Neuronal stem cell (in vitro differentiated cells): Measurements from ENCODE around the gene GPR17.
A peak's percentile ranks its signal among the peaks of the same experiment; 100 is the strongest.

ENCODE experiments used
- DNase-seq: peaks from one replicate; pipeline ENCODE4 v3.0.0-alpha.2; 2013; ENCODE audit warnings: low spot score
- H2AFZ ChIP-seq: one replicate; pipeline ENCODE4 v1.6.1; 2013; ENCODE audit warnings: mild to moderate bottlenecking, low read length, inconsistent platforms
- H2AK5ac ChIP-seq: 2 replicates; pipeline ENCODE4 v1.6.1; 2013; ENCODE audit warnings: low read depth, mild to moderate bottlenecking, inconsistent platforms, low read length, moderate library complexity, mixed read lengths
- H2BK120ac ChIP-seq: 2 replicates; pipeline ENCODE4 v1.6.1; 2013; ENCODE audit warnings: low read depth, mild to moderate bottlenecking, inconsistent platforms, low read length, moderate library complexity, mixed read lengths
- H2BK12ac ChIP-seq: one replicate; pipeline ENCODE4 v1.6.1; 2013; ENCODE audit warnings: low read length, inconsistent platforms
- H2BK15ac ChIP-seq: 2 replicates; pipeline ENCODE4 v1.6.1; 2013; ENCODE audit warnings: mild to moderate bottlenecking, low read length, inconsistent platforms, mixed read lengths
- H2BK5ac ChIP-seq: one replicate; pipeline ENCODE4 v1.6.1; 2013; ENCODE audit warnings: inconsistent platforms, mild to moderate bottlenecking, low read length, moderate library complexity
- H3K14ac ChIP-seq: one replicate; pipeline ENCODE4 v1.6.1; 2013; ENCODE audit warnings: low read length, inconsistent platforms
- H3K18ac ChIP-seq: 2 replicates; pipeline ENCODE4 v1.6.1; 2013; ENCODE audit warnings: low read length, inconsistent platforms
- H3K23ac ChIP-seq: 2 replicates; pipeline ENCODE4 v1.6.1; 2013; ENCODE audit warnings: low read depth, mild to moderate bottlenecking, mixed read lengths, low read length, inconsistent platforms; ENCODE audit not compliant: poor library complexity
- H3K27ac ChIP-seq: replicated peaks from 3 replicates; pipeline ENCODE4 v1.5.1; 2013; ENCODE audit warnings: low read length, inconsistent platforms
- H3K27me3 ChIP-seq, 3 experiments: 2 replicates each; pipeline ENCODE4 v1.6.1; 2013; ENCODE audit warnings: low read length in 3 of 3, mild to moderate bottlenecking in 2 of 3, inconsistent platforms in 1 of 3, low read depth in 1 of 3, mixed read lengths in 1 of 3, moderate library complexity in 1 of 3; ENCODE audit not compliant: control insufficient read depth in 3 of 3, insufficient read depth in 3 of 3
- H3K36me3 ChIP-seq, 2 donors: replicated peaks in 1 of 2; 2 replicates each; pipeline ENCODE4 v1.6.1; 2013; ENCODE audit warnings: low read length in 2 of 2; ENCODE audit not compliant: control insufficient read depth in 2 of 2, insufficient read depth in 2 of 2
- H3K4ac ChIP-seq: 2 replicates; pipeline ENCODE4 v1.6.1; 2013; ENCODE audit warnings: inconsistent platforms, mild to moderate bottlenecking, low read length, moderate library complexity
- H3K4me1 ChIP-seq, 2 donors: 1 replicate in 1 of 2; 2 replicates in 1 of 2; pipeline ENCODE4 v1.6.1; 2013; ENCODE audit warnings: low read length in 2 of 2, low read depth in 1 of 2; ENCODE audit not compliant: control insufficient read depth in 2 of 2, insufficient read depth in 1 of 2
- H3K4me2 ChIP-seq: one replicate; pipeline ENCODE4 v1.6.1; 2013; ENCODE audit warnings: mild to moderate bottlenecking, low read length, inconsistent platforms; ENCODE audit not compliant: insufficient read depth, poor library complexity, severe bottlenecking
- H3K4me3 ChIP-seq, 2 donors: 2 replicates each; pipeline ENCODE4 v1.5.1; 2013; ENCODE audit warnings: low read length in 2 of 2, mild to moderate bottlenecking in 2 of 2, inconsistent platforms in 1 of 2, moderate library complexity in 1 of 2
- H3K79me1 ChIP-seq: one replicate; pipeline ENCODE4 v1.6.1; 2013; ENCODE audit warnings: low read depth, mild to moderate bottlenecking, inconsistent platforms, low read length, moderate library complexity
- H3K9ac ChIP-seq: one replicate; pipeline ENCODE4 v1.6.1; 2013; ENCODE audit warnings: mild to moderate bottlenecking, low read depth, low read length, inconsistent platforms; ENCODE audit not compliant: poor library complexity
- H3K9me3 ChIP-seq, 2 donors: replicated peaks in 1 of 2; 2 replicates each; pipeline versions ENCODE3 to v1.6.1; 2013; ENCODE audit warnings: low read length in 2 of 2, mild to moderate bottlenecking in 2 of 2, inconsistent platforms in 1 of 2, low read depth in 1 of 2, mixed read lengths in 1 of 2, moderate library complexity in 1 of 2; ENCODE audit not compliant: control insufficient read depth in 2 of 2, insufficient read depth in 1 of 2
- H4K8ac ChIP-seq: one replicate; pipeline ENCODE4 v1.6.1; 2013; ENCODE audit warnings: low read depth, mild to moderate bottlenecking, inconsistent platforms, low read length, moderate library complexity
- H4K91ac ChIP-seq: one replicate; pipeline ENCODE4 v1.6.1; 2013; ENCODE audit warnings: low read length, low read depth, mild to moderate bottlenecking, inconsistent platforms; ENCODE audit not compliant: poor library complexity
- WGBS, 2 donors: extraction: QIAGEN DNeasy Blood & Tissue Kit; methylation state at CpG; one replicate each; pipeline ENCODE4 v1.1.7; 2013; ENCODE audit warnings: missing lambda C conversion rate in 2 of 2, mixed read lengths in 1 of 2; ENCODE audit not compliant: insufficient read length in 2 of 2, insufficient replicate concordance in 1 of 2; ENCODE audit errors: extremely low coverage in 2 of 2; 5-methylcytosine and 5-hydroxymethylcytosine counted together

The GPR17 gene

DNA sequence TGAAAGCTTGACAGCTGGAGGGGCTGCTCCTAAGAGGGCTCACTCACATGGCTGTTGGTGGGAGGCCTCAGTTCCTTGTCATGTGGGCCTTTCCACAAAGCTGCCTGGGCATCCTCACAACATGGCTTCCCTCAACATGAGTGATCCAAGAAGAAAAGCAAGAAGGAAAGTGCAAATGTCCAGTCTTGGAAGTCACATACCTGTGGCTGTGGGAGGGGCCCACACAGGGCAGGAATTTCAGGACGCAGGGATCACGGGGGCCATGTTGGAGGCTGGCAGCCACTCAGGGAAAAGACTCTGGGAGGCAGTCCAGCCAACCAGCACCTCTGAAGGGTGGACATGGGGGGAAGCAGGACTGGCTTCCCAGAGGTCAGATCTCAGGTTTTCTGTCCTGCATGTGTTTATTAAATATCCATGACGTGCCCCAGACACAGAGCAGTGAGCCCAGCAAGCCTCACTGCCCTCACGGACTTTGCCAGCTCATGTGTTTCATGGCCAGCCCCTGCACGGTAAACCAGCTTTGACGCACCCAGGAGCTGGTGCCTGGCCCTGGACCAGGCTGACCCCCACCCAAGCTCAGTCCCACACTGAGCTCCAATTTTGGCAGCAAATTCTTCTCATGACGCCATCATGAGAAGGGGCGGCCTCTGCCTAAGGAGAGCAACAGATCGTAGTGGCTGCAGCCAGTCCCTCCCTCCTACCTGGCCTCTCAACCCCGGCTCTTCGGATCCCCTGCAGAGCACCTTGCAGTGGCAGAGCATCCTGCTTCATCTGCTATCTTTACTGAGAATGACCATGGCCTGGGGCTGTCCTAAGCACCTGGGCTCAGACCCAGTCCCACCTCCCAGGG is 34.7 kb upstream of the GPR17 start:
- H2BK5ac ChIP-seq, result peak overlapping the region; percentile 11
- WGBS, 2 donors, result no CpG with 5 or more reads among the region's 11 CpGs

DNA sequence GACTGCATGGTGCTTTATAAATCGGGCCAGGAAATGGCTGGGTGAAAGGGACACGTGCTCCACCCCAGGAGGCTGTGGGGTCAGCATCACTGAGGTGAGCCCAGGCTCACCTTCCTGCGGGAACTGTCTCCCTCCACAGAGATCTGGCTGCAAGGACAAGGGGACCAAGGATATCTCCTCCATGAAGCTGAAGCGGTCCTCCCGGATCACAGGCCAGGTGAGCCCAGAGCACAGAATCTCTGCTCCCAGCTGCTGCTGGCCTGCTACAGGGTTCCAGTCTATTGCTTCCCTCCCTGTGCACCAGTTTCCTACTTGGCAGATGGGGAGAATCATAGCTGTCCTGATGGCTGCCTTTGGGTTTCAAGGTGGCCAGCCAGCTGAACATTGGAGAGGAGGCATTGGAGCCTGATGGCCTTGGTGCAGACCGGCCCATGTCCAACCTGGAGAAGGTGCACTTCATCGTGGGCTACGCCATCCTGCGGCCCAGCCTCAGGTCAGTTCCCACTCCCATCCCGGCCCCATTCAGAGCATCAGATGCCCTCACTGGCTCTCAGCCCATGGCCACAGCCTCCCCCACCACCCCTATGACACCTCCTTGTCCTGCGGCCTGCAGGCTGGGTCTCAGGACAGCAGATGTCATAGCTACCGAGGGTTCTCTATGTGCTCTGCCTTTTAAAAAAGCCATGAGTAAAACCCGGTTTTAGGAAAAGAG is 33.7 kb upstream of the GPR17 start:
- H3K4me3 ChIP-seq, result no peak overlapping the region
- H3K9me3 ChIP-seq, result peaks cover 3 to 6% of the 10 kb centered on the region in 2 donors
- peaks cover 0 to 18% (median 0%) of the 10 kb centered on the region in 3 experiments for H3K27me3 ChIP-seq
- no peak overlapping the region for H3K4me2 ChIP-seq
- no peak overlapping the region for H3K27ac ChIP-seq
- no peaks in the 10 kb centered on the region for H3K79me1 ChIP-seq
- H3K9ac ChIP-seq, result no peak overlapping the region
- no peak for DNase-seq
- no peak overlapping the region for H4K8ac ChIP-seq
- no peak overlapping the region for H2AFZ ChIP-seq
- no peak overlapping the region for H3K4ac ChIP-seq
- H3K14ac ChIP-seq, result peak overlapping the region; percentile 49
- H2AK5ac ChIP-seq, result peak overlapping the region; percentile 16
- H3K18ac ChIP-seq, result peak overlapping the region; percentile 7
- no CpG with 5 or more reads among the region's 13 CpGs for WGBS, 2 donors
- no peak overlapping the region for H2BK15ac ChIP-seq
- H3K4me1 ChIP-seq, result peaks cover 0 to 4% of the 10 kb centered on the region in 2 donors
- H3K23ac ChIP-seq, result peak overlapping the region; percentile 31
- no peak overlapping the region for H2BK12ac ChIP-seq
- peak overlapping the region; percentile 5 for H4K91ac ChIP-seq
- no peak overlapping the region for H2BK5ac ChIP-seq
- H2BK120ac ChIP-seq, result no peak overlapping the region
- no peaks in the 10 kb centered on the region for H3K36me3 ChIP-seq

More for the DNA sequence above, 34.7 kb upstream of the GPR17 start:
- peak overlapping the region; percentile 51 for H3K23ac ChIP-seq
- no peak overlapping the region for H2AFZ ChIP-seq
- H3K18ac ChIP-seq, result no peak overlapping the region
- H3K9ac ChIP-seq, result no peak overlapping the region
- H2BK15ac ChIP-seq, result no peak overlapping the region
- no peaks in the 10 kb centered on the region for H3K36me3 ChIP-seq
- H3K4me2 ChIP-seq, result no peak overlapping the region
- peak overlapping the region; percentile 31 for H2AK5ac ChIP-seq
- no peak for DNase-seq
- H3K9me3 ChIP-seq, result peaks cover 3 to 6% of the 10 kb centered on the region in 2 donors
- H4K91ac ChIP-seq, result no peak overlapping the region
- no peak overlapping the region for H3K14ac ChIP-seq
- peaks cover 0 to 3% of the 10 kb centered on the region in 2 donors for H3K4me1 ChIP-seq
- H4K8ac ChIP-seq, result no peak overlapping the region
- H3K79me1 ChIP-seq, result no peaks in the 10 kb centered on the region
- H2BK12ac ChIP-seq, result no peak overlapping the region
- no peak overlapping the region for H3K4me3 ChIP-seq
- H2BK120ac ChIP-seq, result no peak overlapping the region
- no peak overlapping the region for H3K27ac ChIP-seq
- H3K4ac ChIP-seq, result no peak overlapping the region
- peaks cover 0 to 18% (median 0%) of the 10 kb centered on the region in 3 experiments for H3K27me3 ChIP-seq

DNA sequence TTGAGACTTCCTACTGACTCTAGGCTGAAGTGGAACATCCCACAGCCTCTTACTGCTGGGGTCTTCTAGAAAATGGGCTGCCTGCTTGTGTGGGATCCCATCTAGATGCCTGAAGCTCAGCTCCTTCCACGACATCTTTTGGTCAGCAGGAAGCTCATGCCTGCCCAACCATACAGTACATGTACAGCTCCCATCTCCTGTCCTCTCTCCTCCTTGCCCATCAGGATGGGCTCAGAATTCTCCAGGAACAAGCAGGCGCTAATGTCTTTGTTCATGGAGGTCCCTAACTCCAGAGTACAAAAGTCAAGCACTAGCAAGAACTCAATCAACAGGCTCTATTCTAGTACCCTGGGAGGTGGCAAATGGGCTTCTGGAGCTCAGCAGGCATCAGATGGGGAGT is 31.7 kb upstream of the GPR17 start:
- Histone ChIP-seq H3K9me3 (peaks cover 3 to 6% of the 10 kb centered on the region in 2 donors), H3K27ac (no peak overlapping the region), H2BK12ac (no peak overlapping the region), H3K9ac (no peak overlapping the region), H3K4me1 (peaks cover 0 to 4% of the 10 kb centered on the region in 2 donors), H3K18ac (no peak overlapping the region), H3K4me3 (no peak overlapping the region), H2BK15ac (no peak overlapping the region), H3K4ac (no peak overlapping the region), H3K4me2 (no peak overlapping the region), H2AK5ac (no peak overlapping the region), H3K23ac (no peak overlapping the region), H3K27me3 (peaks cover 0 to 12% (median 0%) of the 10 kb centered on the region in 3 experiments), H2BK120ac (no peak overlapping the region), H2AFZ (no peak overlapping the region), H3K79me1 (no peaks in the 10 kb centered on the region), H3K14ac (no peak overlapping the region), H3K36me3 (no peaks in the 10 kb centered on the region), H2BK5ac (no peak overlapping the region), H4K91ac (no peak overlapping the region), H4K8ac (no peak overlapping the region)
- no CpG with 5 or more reads among the region's 2 CpGs for WGBS, 2 donors
- no peak for DNase-seq

DNA sequence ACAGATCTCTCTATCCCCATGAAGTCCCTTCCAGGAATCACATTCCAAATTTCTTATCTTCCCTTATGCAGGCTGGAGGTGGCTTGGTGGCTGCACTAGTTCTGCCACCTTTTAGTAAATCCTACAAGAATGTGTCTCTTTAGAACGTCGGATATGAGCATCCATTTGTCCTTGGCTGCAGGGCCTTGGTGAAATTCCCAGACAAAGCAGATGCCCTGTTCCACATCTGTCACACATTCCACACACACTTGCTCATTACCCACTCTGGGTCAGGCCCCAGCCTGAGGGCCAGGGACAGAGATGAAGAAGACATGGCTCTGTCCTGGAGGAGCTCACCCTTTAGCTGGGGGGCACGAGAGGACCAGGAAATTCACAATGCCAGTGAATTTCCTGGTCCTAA is 31.2 kb upstream of the GPR17 start:
- Histone ChIP-seq H3K9ac (no peak overlapping the region), H2BK5ac (no peak overlapping the region), H3K4me3 (no peak overlapping the region), H3K27me3 (peaks cover 0 to 12% (median 0%) of the 10 kb centered on the region in 3 experiments), H3K27ac (no peak overlapping the region), H3K23ac (no peak overlapping the region), H2BK12ac (no peak overlapping the region), H2AFZ (no peak overlapping the region), H3K79me1 (no peaks in the 10 kb centered on the region), H3K4me2 (no peak overlapping the region), H3K4ac (no peak overlapping the region), H3K36me3 (no peaks in the 10 kb centered on the region), H4K91ac (no peak overlapping the region), H2BK120ac (no peak overlapping the region), H3K4me1 (peaks cover 0 to 4% of the 10 kb centered on the region in 2 donors), H2AK5ac (no peak overlapping the region), H4K8ac (no peak overlapping the region), H2BK15ac (no peak overlapping the region), H3K18ac (no peak overlapping the region), H3K14ac (no peak overlapping the region), H3K9me3 (peaks cover 3 to 6% of the 10 kb centered on the region in 2 donors)
- DNase-seq, result no peak
- WGBS, 2 donors, result no CpG with 5 or more reads among the region's 3 CpGs
